ENCODE results near the gene RNF13. TPM values are rescaled to one million over a fixed set of nuclear protein-coding genes. Genes with fewer than 3 reads are reported as not detected.

RNF13 gene
- total RNA-seq, 1 donor from 2014 or later: 97.7 TPM

DNA sequence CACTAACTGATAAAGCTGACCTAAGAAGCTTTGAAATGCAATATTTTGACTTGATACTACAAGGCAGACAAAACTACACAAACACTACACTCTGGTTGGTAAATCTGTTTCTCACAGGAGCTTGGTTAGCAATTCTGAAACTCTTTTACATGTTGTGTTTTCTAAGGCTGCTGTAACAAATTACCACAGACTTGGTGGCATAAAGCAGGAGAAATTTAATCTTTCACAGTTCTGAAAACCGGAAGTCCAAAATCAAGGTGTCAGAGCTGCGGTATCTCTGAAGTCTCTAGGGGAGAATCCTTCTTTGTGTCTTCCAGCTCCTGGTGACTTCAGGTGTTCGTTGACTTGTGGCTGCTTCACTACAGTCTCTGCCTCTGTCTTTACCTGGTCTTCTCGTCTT lies 170.6 kb downstream of the RNF13 start:
- no peak for DNase-seq (ENCODE audit: low spot score)

DNA sequence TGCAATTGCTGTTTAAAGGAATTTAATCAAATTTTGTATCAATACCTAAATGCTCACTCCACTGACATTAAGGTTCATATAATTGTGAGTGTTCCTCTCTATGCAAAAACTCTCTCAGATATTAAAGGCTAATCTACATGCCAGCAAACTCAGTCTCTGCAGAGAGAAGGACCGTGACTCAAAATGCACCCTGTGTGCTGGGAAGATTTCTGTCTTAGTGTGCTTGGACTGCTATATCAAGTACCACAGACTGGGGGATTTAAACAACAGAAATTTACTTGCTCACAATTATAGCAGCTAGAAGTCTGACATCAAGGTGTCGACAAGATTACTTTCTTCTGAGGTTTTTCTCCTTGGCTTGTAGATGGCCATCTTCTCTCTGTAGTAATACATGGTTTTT lies 176.3 kb downstream of the RNF13 start:
- no peak for DNase-seq (ENCODE audit: low spot score)

DNA sequence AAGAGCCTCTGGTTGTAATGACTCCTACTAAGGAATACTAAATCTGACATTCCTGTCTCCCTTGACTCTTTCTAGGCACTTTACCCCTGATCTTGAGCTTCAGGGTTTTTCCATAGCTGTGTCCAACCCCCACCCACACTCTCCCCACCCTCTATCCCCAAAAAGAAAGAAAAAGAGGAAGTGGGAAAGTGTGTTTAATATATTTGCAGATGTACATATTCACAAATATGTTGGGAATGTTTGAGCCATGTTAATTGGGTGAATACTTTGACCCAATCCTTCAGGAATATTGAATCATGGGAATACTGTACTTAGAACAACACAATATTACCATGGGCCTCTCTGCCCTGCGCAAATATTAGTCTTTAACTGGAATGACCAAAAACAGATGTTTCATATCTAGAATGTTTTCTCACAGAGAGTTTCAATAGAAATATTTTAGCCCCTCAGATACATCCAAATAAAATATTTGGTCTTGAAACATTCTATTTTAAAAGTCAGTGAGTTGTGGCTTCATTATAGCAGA lies 177.5 kb downstream of the RNF13 start:
- DNase-seq (ENCODE audit: low spot score): no peak

DNA sequence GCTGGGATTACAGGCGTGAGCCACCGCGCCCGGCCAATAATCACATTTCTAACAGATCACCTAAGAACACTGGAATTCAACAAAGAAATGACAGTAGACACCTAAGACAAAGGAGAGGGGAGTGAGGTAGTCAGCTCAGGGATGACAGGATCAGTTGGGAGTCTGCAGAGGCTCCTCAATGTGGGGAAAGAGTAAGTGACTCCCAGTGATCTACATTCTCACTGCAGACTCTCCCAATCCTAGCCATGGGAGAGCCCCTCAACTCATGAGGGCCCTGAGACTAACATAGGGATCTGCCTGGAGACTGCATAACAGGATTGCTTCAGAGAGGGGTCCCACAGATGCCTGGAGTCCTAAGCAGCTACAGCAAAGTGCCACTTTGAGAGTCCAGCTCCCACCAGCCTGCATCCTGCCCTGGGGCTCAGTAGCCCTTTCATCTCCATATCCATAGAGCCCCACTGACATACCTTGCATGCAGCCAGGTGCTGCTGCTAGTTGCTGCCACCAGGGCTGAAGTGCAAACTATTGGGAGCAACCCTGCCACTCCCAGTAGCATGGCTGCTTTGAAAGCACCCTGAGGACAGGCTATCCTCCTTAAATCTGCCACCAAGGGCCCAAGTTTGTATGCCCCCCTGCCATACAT lies 179.5 kb downstream of the RNF13 start:
- no peak for DNase-seq (ENCODE audit: low spot score)

DNA sequence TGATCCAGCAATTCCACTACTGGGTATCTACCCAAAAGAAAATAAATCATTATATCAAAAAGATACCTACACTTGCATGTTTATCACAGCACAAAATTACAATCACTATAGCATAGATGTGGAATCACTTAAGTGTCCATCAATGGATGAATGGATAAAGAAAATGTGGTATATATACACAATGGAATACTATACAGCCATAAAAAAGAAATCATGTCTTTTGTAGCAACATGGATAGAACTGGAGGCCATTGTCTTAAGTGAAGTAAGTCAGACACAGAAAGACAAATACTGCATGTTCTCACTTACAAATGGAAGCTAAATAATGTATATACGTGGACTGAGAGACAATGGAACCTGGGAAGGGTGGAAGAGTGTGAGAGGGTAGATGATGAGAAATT lies 185.9 kb downstream of the RNF13 start:
- DNase-seq (ENCODE audit: low spot score): no peak

DNA sequence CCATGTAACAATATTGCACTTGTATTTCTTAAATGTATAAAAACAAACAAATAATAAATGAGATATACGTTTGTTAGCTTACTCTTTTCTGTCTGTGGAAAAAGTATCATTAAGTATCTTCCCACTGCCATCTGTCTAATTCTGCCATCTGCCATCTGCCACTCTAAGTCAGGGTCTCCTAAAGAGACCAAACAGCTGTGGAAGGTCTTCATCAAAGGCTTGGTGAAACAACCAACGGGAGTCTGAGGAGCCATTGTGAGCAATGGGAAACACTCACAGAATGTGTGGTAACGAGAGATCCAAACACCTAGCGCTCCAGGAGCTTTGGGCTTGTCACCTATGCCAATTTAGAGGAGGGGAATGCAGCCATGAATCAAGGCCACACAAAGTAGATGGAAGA lies 186.4 kb downstream of the RNF13 start:
- DNase-seq (ENCODE audit: low spot score): no peak

DNA sequence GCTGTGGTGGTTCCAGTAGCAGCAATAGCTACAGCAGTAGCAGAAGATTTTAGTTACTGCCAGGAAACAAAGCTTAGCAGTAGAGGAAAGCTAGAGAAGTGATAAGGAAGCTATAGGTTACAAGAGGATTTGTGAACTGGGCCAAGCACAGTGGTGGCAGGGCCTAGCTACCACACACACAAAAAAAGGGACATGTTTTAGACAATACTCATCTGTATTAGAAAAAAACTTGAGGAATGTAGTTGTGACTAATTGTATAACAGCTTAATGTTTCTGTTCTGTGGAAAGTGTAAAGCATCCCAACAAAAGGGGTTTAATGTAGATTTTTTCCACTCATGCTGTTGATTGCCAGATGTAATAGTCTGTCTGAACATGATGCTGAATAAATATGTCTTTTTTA lies 187.6 kb downstream of the RNF13 start:
- DNase-seq (ENCODE audit: low spot score): no peak

DNA sequence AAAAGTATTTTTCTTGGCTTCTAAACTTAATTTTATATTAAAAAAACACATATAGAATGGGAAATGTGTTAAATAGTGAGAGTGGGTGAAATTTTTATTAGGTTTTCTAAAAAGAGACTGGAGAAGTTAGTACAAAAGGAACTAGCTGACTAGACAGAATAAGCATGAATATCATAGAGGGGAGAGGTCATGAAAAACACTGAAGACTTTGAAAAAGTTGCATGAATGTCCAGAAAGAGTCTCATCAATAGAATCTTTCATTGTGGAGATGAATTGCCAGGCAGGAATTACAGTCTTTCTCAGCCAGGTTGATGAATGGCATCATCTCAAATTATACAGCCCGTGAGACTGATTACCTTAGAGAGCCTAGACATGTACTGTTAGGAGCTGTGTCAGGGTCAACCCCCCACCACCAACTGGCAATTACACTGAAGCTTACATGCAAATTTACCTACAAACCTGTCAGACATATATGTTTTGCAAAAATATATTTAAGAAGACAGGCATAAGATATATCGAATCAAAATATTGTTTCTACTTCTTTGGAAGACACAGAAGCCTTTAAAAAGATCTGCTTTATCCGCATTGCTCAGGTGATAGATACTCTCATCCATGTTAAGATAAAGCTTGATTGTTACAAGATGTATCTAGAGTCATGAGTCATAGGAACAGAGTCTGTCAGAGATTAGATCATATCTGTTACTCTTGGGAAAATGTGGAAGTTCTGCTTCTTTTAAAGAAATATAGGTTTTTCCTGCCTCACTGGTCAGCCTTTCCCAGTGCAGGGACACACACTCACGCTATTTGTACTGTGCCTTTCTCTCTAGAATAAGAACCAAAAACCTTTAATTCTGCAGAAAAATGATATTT lies 192.5 kb downstream of the RNF13 start:
- DNase-seq (ENCODE audit: low spot score): no peak

DNA sequence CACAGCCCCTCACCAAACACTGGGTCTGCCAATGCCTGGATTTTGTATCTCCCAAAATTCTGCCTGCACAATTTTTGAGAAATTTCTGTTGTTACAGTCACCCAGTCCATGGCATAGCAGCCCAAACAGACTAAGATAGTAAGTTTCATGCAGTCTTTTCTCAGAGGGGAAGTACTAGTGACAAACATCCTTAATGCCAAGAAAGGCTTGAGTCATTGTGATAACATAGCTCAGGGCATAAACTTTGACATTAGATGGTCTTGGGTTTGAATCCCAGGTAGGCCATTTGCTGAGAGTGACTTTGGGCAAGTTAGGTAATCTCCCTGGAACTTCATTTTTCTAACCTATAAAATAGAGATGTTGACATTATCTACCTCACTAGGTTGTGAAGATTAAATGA lies 193.8 kb downstream of the RNF13 start:
- no peak for DNase-seq (ENCODE audit: low spot score)

Other genes starting within 250 kb of the RNF13 start
- 65.9 TPM for gene WWTR1, start 155.2 kb upstream of the RNF13 start, total RNA-seq
- 30.1 TPM for gene COMMD2, start 60.7 kb upstream of the RNF13 start, total RNA-seq
- not detected for gene ANKUB1, start 20.7 kb upstream of the RNF13 start, total RNA-seq
- 33.9 TPM for gene PFN2, start 157.7 kb downstream of the RNF13 start, total RNA-seq

Measured in mesenteric fat pad (tissue), 1 donor.